Liver (tissue), 9 donors: ENCODE results near the gene TCERG1L. TPM values are rescaled to one million over a fixed set of nuclear protein-coding genes. Genes with fewer than 3 reads are reported as not detected.
"Not testable (repeated sequence)": the region's sequence is repeated elsewhere in the genome, so short reads cannot be mapped to it uniquely, and the experiment has no call there.

Source experiments
- DNase-seq: peaks from one replicate; pipeline ENCODE4 v3.0.0-alpha.2; 2017; ENCODE audit warnings: low spot score
- H3K27ac ChIP-seq, 2 donors: one replicate each; pipeline ENCODE4 v1.7.0; 2013; ENCODE audit warnings: inconsistent platforms in 2 of 2, low read length in 2 of 2, control low read depth in 1 of 2, low read depth in 1 of 2, mild to moderate bottlenecking in 1 of 2
- H3K27me3 ChIP-seq, 4 donors: one replicate each; pipeline versions ENCODE4 v1.6.1 to v1.7.0; 2013; ENCODE audit warnings: low read length in 3 of 4, inconsistent platforms in 1 of 4, mild to moderate bottlenecking in 1 of 4, moderate library complexity in 1 of 4; ENCODE audit not compliant: control insufficient read depth in 4 of 4, insufficient read depth in 4 of 4
- H3K36me3 ChIP-seq, 4 donors: one replicate each; pipeline versions ENCODE4 v1.6.1 to v1.7.0; 2013; ENCODE audit warnings: low read length in 3 of 4, mild to moderate bottlenecking in 3 of 4, low read depth in 1 of 4, moderate library complexity in 1 of 4; ENCODE audit not compliant: control insufficient read depth in 4 of 4, insufficient read depth in 3 of 4
- H3K4me1 ChIP-seq, 4 donors: one replicate each; pipeline versions ENCODE4 v1.6.1 to v1.7.0; 2013; ENCODE audit warnings: low read length in 3 of 4, mild to moderate bottlenecking in 3 of 4, moderate library complexity in 1 of 4; ENCODE audit not compliant: control insufficient read depth in 4 of 4, insufficient read depth in 4 of 4
- H3K4me3 ChIP-seq, 3 donors: one replicate each; pipeline versions ENCODE4 v1.6.1 to v1.7.0; 2013; ENCODE audit warnings: low read length in 3 of 3, control low read depth in 1 of 3, low read depth in 1 of 3, mild to moderate bottlenecking in 1 of 3
- H3K9ac ChIP-seq, 2 donors: one replicate each; pipeline ENCODE4 v1.7.0; 2013; ENCODE audit warnings: low read length in 2 of 2, mild to moderate bottlenecking in 2 of 2, moderate library complexity in 2 of 2, control low read depth in 1 of 2, low read depth in 1 of 2
- H3K9me3 ChIP-seq, 4 donors: one replicate each; pipeline versions ENCODE4 v1.6.1 to v1.7.0; 2013; ENCODE audit warnings: low read length in 3 of 4; ENCODE audit not compliant: control insufficient read depth in 4 of 4
- ATF3 ChIP-seq: IDR thresholded peaks from 2 replicates; pipeline ENCODE4 v1.6.1; 2016; ENCODE audit warnings: antibody characterized with exemption
- EGR1 ChIP-seq, 2 donors: IDR thresholded peaks; 2 replicates each; pipeline ENCODE4 v1.6.1; 2016 to 2018; ENCODE audit warnings: antibody characterized with exemption in 2 of 2, low read depth in 2 of 2
- FOXA2 ChIP-seq: IDR thresholded peaks from 2 replicates; pipeline ENCODE4 v1.6.1; 2016; ENCODE audit warnings: antibody characterized with exemption
- GABPA ChIP-seq, 2 donors: IDR thresholded peaks in 1 of 2; conservative IDR thresholded peaks in 1 of 2; 2 replicates each; pipeline ENCODE4 v1.6.1; 2016; ENCODE audit warnings: antibody characterized with exemption in 2 of 2, mild to moderate bottlenecking in 1 of 2, moderate library complexity in 1 of 2
- HNF4A ChIP-seq, 2 donors: conservative IDR thresholded peaks; 2 replicates each; pipeline ENCODE4 v1.6.1; 2016; ENCODE audit warnings: antibody characterized with exemption in 2 of 2, mild to moderate bottlenecking in 2 of 2
- HNF4G ChIP-seq: IDR thresholded peaks from 2 replicates; pipeline ENCODE4 v1.6.1; 2016; ENCODE audit warnings: antibody characterized with exemption
- JUND ChIP-seq, 2 donors: IDR thresholded peaks; 2 replicates each; pipeline ENCODE4 v1.6.1; 2016; ENCODE audit warnings: antibody characterized with exemption in 2 of 2
- MAX ChIP-seq: IDR thresholded peaks from 2 replicates; pipeline ENCODE4 v1.6.1; 2016; ENCODE audit warnings: antibody characterized with exemption
- RAD21 ChIP-seq, 2 donors: IDR thresholded peaks; 2 replicates each; pipeline ENCODE4 v1.6.1; 2016; ENCODE audit warnings: antibody characterized with exemption in 2 of 2, mild to moderate bottlenecking in 2 of 2
- REST ChIP-seq: IDR thresholded peaks from 2 replicates; pipeline ENCODE4 v1.6.1; 2016; ENCODE audit warnings: antibody characterized with exemption, mild to moderate bottlenecking
- RXRA ChIP-seq, 2 donors: IDR thresholded peaks; 2 replicates each; pipeline ENCODE4 v1.6.1; 2017 to 2018; ENCODE audit warnings: antibody characterized with exemption in 2 of 2, mild to moderate bottlenecking in 1 of 2
- SP1 ChIP-seq: IDR thresholded peaks from 2 replicates; pipeline ENCODE4 v1.6.1; 2018; ENCODE audit warnings: antibody characterized with exemption, mild to moderate bottlenecking
- TAF1 ChIP-seq: conservative IDR thresholded peaks from 2 replicates; pipeline ENCODE4 v1.6.1; 2016; ENCODE audit warnings: antibody characterized with exemption, mild to moderate bottlenecking
- YY1 ChIP-seq: IDR thresholded peaks from 2 replicates; pipeline ENCODE4 v1.6.1; 2016; ENCODE audit warnings: antibody characterized with exemption, mild to moderate bottlenecking
- WGBS: extraction: QIAGEN DNeasy Blood & Tissue Kit; methylation state at CpG from one replicate; pipeline ENCODE4 v1.1.7; 2013; 5-methylcytosine and 5-hydroxymethylcytosine counted together
- polyA plus RNA-seq, 2 donors: library from polyadenylated mRNA; stranded (reverse) in 1 of 2; unstranded in 1 of 2; fragments of 200-250 nt in 1 of 2; fragments of >200 nt in 1 of 2; fragmentation: Nextera tagmentation in 1 of 2; extraction: Ambion mirVana in 1 of 2; gene quantifications; one replicate each; pipeline versions ENCODE4 v1.2.1 to v1.2.3, GENCODE V29; 2013 to 2015
- total RNA-seq, 2 donors: library from RNA; depleted of rRNA; stranded (reverse); fragments of >200 nt; gene quantifications; one replicate each; pipeline ENCODE4 v1.2.3, GENCODE V29; 2014
- donor health status: healthy.
- donor health status: healthy.
- donor health status: healthy.
- donor health status: healthy.
- donor health status: healthy.

TCERG1L gene
- total and polyA plus RNA-seq, 4 donors, result not detected

- Histone ChIP-seq H3K9me3 (peaks cover 0 to 2% (median 0%) of the 10 kb centered on the region in 4 donors), H3K27ac (no peak overlapping the region), H3K4me3 (no peak overlapping the region), H3K36me3 (no peaks in the 10 kb centered on the region), H3K27me3 (peaks cover 0 to 2% (median 0%) of the 10 kb centered on the region in 4 donors), H3K9ac (no peak overlapping the region), H3K4me1 (no peaks in the 10 kb centered on the region)
- no peak for DNase-seq
- WGBS, result 75% methylated on average over 13 of the region's 13 CpGs
- TF ChIP-seq JUND (IDR thresholded peaks at IDR 0.05), result no peak
- no peak for TF ChIP-seq ATF3
- no peak for TF ChIP-seq HNF4G
- TF ChIP-seq FOXA2, result no peak
These were observed 72.7 kb downstream of the TCERG1L start for GRCh38 chr10:131238669-131239280.

- no peak overlapping the region for H3K9ac ChIP-seq
- H3K27me3 ChIP-seq, result peaks cover 0 to 2% (median 0%) of the 10 kb centered on the region in 4 donors
- no peaks in the 10 kb centered on the region for H3K4me1 ChIP-seq
- H3K9me3 ChIP-seq, result peaks cover 0 to 2% (median 0%) of the 10 kb centered on the region in 4 donors
- H3K4me3 ChIP-seq, result no peak overlapping the region
- 79% methylated on average over 20 of the region's 20 CpGs for WGBS
- no peak overlapping the region for H3K27ac ChIP-seq
- no peak for DNase-seq
- no peak for TF ChIP-seq REST
- no peak for TF ChIP-seq HNF4A (conservative IDR thresholded peaks at IDR 0.05)
- TF ChIP-seq RXRA (IDR thresholded peaks at IDR 0.05), result no peak
- TF ChIP-seq ATF3, result no peak
- TF ChIP-seq SP1, result no peak
- TF ChIP-seq MAX, result no peak
- TF ChIP-seq TAF1, result no peak
- no peak for TF ChIP-seq JUND (IDR thresholded peaks at IDR 0.05)
- TF ChIP-seq FOXA2, result no peak
- no peak for TF ChIP-seq GABPA (IDR thresholded peaks at IDR 0.05 in 1 of 2, conservative IDR thresholded peaks at IDR 0.05 in 1 of 2)
- TF ChIP-seq YY1, result no peak
- TF ChIP-seq RAD21 (IDR thresholded peaks at IDR 0.05), result no peak
- TF ChIP-seq EGR1 (IDR thresholded peaks at IDR 0.05; ENCODE audit: low read depth in 2 of 2), result no peak
- no peaks in the 10 kb centered on the region for H3K36me3 ChIP-seq
These were observed 73.4 kb downstream of the TCERG1L start for GRCh38 chr10:131237991-131238651.

GRCh38 chr10:131234606-131235005 is 76.9 kb downstream of the TCERG1L start:
- not testable (repeated sequence) for H3K27me3 ChIP-seq, H3K4me3 ChIP-seq, H3K4me1 ChIP-seq, H3K9ac ChIP-seq, H3K27ac ChIP-seq, H3K36me3 ChIP-seq, DNase-seq, H3K9me3 ChIP-seq
- 85% methylated on average over 13 of the region's 13 CpGs for WGBS
